Measurements from ENCODE around the gene SLC6A19. TPM values are rescaled to one million over a fixed set of nuclear protein-coding genes. Genes with fewer than 3 reads are reported as not detected.

SLC6A19 gene
- polyA plus RNA-seq, 4 donors: 56.3 to 199 (median 166) TPM

DNA sequence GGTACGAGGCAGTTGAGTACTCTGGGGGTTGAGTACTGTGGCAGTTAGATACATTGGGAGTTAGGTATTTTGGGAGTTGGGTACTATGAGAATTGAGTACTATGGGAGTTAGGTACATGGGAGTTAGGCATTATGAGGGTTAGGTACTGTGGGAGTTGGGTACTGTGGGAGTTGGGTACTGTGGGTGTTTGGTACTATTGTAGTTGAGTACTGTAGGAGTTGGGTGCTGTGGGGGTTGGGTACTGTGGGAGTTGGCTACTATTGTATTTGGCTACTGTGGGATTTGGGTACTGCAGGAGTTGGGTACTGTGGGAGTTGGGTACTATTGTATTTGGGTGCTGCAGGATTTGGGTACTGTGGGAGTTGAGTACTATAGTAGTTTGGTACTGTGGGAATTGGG is 4.8 kb upstream of the SLC6A19 start:
- DNase-seq: no peak
- Histone ChIP-seq H3K9me3 (ENCODE audit: control insufficient read depth in 2 of 2, insufficient read depth in 1 of 2, low read depth in 1 of 2, low read length in 1 of 2) (peaks cover 0 to 7% of the 10 kb centered on the region in 2 donors), H3K27ac (ENCODE audit: low read depth in 1 of 3, low read length in 2 of 3) (no peak overlapping the region), H3K36me3 (ENCODE audit: control insufficient read depth in 3 of 3, insufficient read depth in 2 of 3, low read depth in 1 of 3, low read length in 3 of 3) (peaks cover 0 to 11% (median 0%) of the 10 kb centered on the region in 3 donors), H3K27me3 (ENCODE audit: control insufficient read depth in 3 of 3, insufficient read depth in 3 of 3, low read length in 3 of 3) (peaks cover 0 to 2% (median 0%) of the 10 kb centered on the region in 3 donors), H3K4me1 (ENCODE audit: control insufficient read depth in 3 of 3, insufficient read depth in 2 of 3, low read depth in 1 of 3, low read length in 2 of 3) (peaks cover 0 to 27% (median 0%) of the 10 kb centered on the region in 3 donors), H3K4me3 (ENCODE audit: low read depth in 1 of 3, low read length in 3 of 3) (no peak overlapping the region)
- 72 to 93% (median 86%) methylated on average over 1 of the region's 1 CpG for WGBS, 3 donors
- no peak for FAIRE-seq

DNA sequence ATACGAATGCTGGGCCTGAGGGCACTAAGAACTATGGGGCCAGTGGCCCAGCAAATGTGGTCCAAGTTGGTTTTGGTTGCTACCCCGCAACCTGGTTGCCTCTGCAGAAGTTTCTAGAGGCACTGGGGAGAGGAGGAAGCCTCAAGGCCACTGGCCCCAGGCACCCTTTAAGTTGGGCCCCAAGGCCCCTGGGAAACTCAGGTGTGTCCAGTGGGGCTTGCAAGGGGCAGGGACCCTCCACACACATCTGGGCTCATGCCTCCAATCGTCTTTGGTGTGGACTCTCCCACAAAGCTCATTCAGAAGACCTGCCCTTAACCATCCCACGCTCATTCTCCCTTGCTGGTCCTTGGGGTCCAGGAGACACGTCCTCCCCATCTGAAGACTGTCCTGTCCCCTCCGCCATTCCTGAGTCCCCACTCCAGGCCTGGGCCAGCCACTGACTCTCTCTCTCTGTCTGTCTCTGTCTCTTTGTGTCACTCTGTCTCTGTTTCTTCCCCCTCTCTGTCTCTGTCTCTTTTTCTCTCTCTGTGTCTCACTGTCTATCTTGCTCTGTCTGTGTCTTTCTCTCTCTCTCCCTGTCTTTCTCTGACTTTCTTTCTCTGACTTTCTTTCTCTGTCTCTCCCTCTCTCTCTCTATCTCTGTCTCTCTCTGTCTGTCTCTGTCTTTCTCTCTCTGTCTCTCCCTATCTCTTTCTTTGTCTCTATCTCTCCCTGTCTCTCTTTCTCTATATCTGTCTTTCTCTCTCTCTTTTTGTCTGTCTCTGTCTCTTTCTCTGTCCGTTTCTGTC is 3.3 kb upstream of the SLC6A19 start:
- Histone ChIP-seq H3K9me3 (ENCODE audit: control insufficient read depth in 2 of 2, insufficient read depth in 1 of 2, low read depth in 1 of 2, low read length in 1 of 2) (peaks cover 0 to 17% of the 10 kb centered on the region in 2 donors), H3K36me3 (ENCODE audit: control insufficient read depth in 3 of 3, insufficient read depth in 2 of 3, low read depth in 1 of 3, low read length in 3 of 3) (peaks cover 0 to 26% (median 2%) of the 10 kb centered on the region in 3 donors), H3K4me1 (ENCODE audit: control insufficient read depth in 3 of 3, insufficient read depth in 2 of 3, low read depth in 1 of 3, low read length in 2 of 3) (peaks cover 0 to 30% (median 0%) of the 10 kb centered on the region in 3 donors), H3K27me3 (ENCODE audit: control insufficient read depth in 3 of 3, insufficient read depth in 3 of 3, low read length in 3 of 3) (no peaks in the 10 kb centered on the region), H3K27ac (ENCODE audit: low read depth in 1 of 3, low read length in 2 of 3) (no peak overlapping the region), H3K4me3 (ENCODE audit: low read depth in 1 of 3, low read length in 3 of 3) (no peak overlapping the region)
- 88 to 91% (median 89%) methylated on average over 7 of the region's 7 CpGs for WGBS, 3 donors
- DNase-seq (no peak), FAIRE-seq (no peak)

DNA sequence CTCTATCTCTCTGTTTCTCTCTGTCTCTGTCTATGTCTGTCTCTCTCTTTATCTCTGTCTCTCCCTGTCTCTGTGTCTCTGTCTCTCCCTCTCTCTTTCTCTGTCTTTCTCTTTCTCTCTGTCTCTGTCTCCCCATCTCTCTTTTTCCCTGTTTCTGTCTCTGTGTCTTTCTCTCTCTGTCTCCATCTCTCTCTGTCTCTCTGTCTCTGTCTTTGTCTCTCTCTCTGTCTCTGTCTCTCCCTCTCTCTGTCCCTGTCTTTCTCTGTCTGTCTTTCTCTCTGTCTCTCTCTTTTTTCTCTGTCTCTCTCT is 2.1 kb upstream of the SLC6A19 start:
- Histone ChIP-seq H3K9me3 (ENCODE audit: control insufficient read depth in 2 of 2, insufficient read depth in 1 of 2, low read depth in 1 of 2, low read length in 1 of 2) (peaks cover 0 to 17% of the 10 kb centered on the region in 2 donors), H3K27me3 (ENCODE audit: control insufficient read depth in 3 of 3, insufficient read depth in 3 of 3, low read length in 3 of 3) (no peaks in the 10 kb centered on the region), H3K27ac (ENCODE audit: low read depth in 1 of 3, low read length in 2 of 3) (peak overlapping the region in 2 of 3 donors; percentile 27 to 85), H3K4me3 (ENCODE audit: low read depth in 1 of 3, low read length in 3 of 3) (no peak overlapping the region), H3K36me3 (ENCODE audit: control insufficient read depth in 3 of 3, insufficient read depth in 2 of 3, low read depth in 1 of 3, low read length in 3 of 3) (peaks cover 0 to 36% (median 2%) of the 10 kb centered on the region in 3 donors), H3K4me1 (ENCODE audit: control insufficient read depth in 3 of 3, insufficient read depth in 2 of 3, low read depth in 1 of 3, low read length in 2 of 3) (peaks cover 0 to 39% (median 0%) of the 10 kb centered on the region in 3 donors)
- FAIRE-seq: no peak
- DNase-seq: no peak

- H3K36me3 ChIP-seq (ENCODE audit: control insufficient read depth in 3 of 3, insufficient read depth in 2 of 3, low read depth in 1 of 3, low read length in 3 of 3): peaks cover 0 to 41% (median 2%) of the 10 kb centered on the region in 3 donors
- H3K4me3 ChIP-seq (ENCODE audit: low read depth in 1 of 3, low read length in 3 of 3): peak overlapping the region in 2 of 3 donors; percentile 79 to 84
- DNase-seq: peak; percentile 91 to 95
- H3K27me3 ChIP-seq (ENCODE audit: control insufficient read depth in 3 of 3, insufficient read depth in 3 of 3, low read length in 3 of 3): no peaks in the 10 kb centered on the region
- no peak for FAIRE-seq
- peaks cover 0 to 44% (median 0%) of the 10 kb centered on the region in 3 donors for H3K4me1 ChIP-seq (ENCODE audit: control insufficient read depth in 3 of 3, insufficient read depth in 2 of 3, low read depth in 1 of 3, low read length in 2 of 3)
- H3K9me3 ChIP-seq (ENCODE audit: control insufficient read depth in 2 of 2, insufficient read depth in 1 of 2, low read depth in 1 of 2, low read length in 1 of 2): peaks cover 0 to 17% of the 10 kb centered on the region in 2 donors
- H3K27ac ChIP-seq (ENCODE audit: low read depth in 1 of 3, low read length in 2 of 3): peak overlapping the region; percentile 62 to 99 (median 96)
- WGBS, 3 donors: 12 to 43% (median 32%) methylated on average over 26 of the region's 26 CpGs
Observed at GRCh38 chr5:1199649-1200494, 1.5 kb upstream of the SLC6A19 start.

GRCh38 chr5:1200495-1201326 is 684 bp upstream of the SLC6A19 start:
- Histone ChIP-seq H3K4me1 (ENCODE audit: control insufficient read depth in 3 of 3, insufficient read depth in 2 of 3, low read depth in 1 of 3, low read length in 2 of 3) (peaks cover 0 to 53% (median 0%) of the 10 kb centered on the region in 3 donors), H3K4me3 (ENCODE audit: low read depth in 1 of 3, low read length in 3 of 3) (peak overlapping the region in 2 of 3 donors; percentile 79 to 84), H3K27me3 (ENCODE audit: control insufficient read depth in 3 of 3, insufficient read depth in 3 of 3, low read length in 3 of 3) (no peaks in the 10 kb centered on the region), H3K36me3 (ENCODE audit: control insufficient read depth in 3 of 3, insufficient read depth in 2 of 3, low read depth in 1 of 3, low read length in 3 of 3) (peaks cover 0 to 47% (median 4%) of the 10 kb centered on the region in 3 donors), H3K9me3 (ENCODE audit: control insufficient read depth in 2 of 2, insufficient read depth in 1 of 2, low read depth in 1 of 2, low read length in 1 of 2) (peaks cover 0 to 17% of the 10 kb centered on the region in 2 donors), H3K27ac (ENCODE audit: low read depth in 1 of 3, low read length in 2 of 3) (peak overlapping the region; percentile 62 to 99 (median 96))
- FAIRE-seq (no peak), DNase-seq (peak; percentile 37 to 59)
- WGBS, 3 donors: 24 to 57% (median 33%) methylated on average over 28 of the region's 28 CpGs

GRCh38 chr5:1202026-1202797 is 817 bp downstream of the SLC6A19 start:
- Histone ChIP-seq H3K4me1 (ENCODE audit: control insufficient read depth in 3 of 3, insufficient read depth in 2 of 3, low read depth in 1 of 3, low read length in 2 of 3) (peaks cover 0 to 64% (median 2%) of the 10 kb centered on the region in 3 donors), H3K27me3 (ENCODE audit: control insufficient read depth in 3 of 3, insufficient read depth in 3 of 3, low read length in 3 of 3) (no peaks in the 10 kb centered on the region), H3K27ac (ENCODE audit: low read depth in 1 of 3, low read length in 2 of 3) (peak overlapping the region; percentile 77 to 96 (median 93)), H3K4me3 (ENCODE audit: low read depth in 1 of 3, low read length in 3 of 3) (peak overlapping the region in 2 of 3 donors; percentile 79 to 84), H3K36me3 (ENCODE audit: control insufficient read depth in 3 of 3, insufficient read depth in 2 of 3, low read depth in 1 of 3, low read length in 3 of 3) (peaks cover 3 to 60% (median 5%) of the 10 kb centered on the region in 3 donors), H3K9me3 (ENCODE audit: control insufficient read depth in 2 of 2, insufficient read depth in 1 of 2, low read depth in 1 of 2, low read length in 1 of 2) (peaks cover 0 to 13% of the 10 kb centered on the region in 2 donors)
- 19 to 64% (median 58%) methylated on average over 26 of the region's 26 CpGs for WGBS, 3 donors
- DNase-seq (peak in 1 of 2 donors; percentile 72), FAIRE-seq (no peak)

GRCh38 chr5:1202798-1203185 is 1.4 kb downstream of the SLC6A19 start:
- Histone ChIP-seq H3K4me1 (ENCODE audit: control insufficient read depth in 3 of 3, insufficient read depth in 2 of 3, low read depth in 1 of 3, low read length in 2 of 3) (peaks cover 0 to 70% (median 2%) of the 10 kb centered on the region in 3 donors), H3K4me3 (ENCODE audit: low read depth in 1 of 3, low read length in 3 of 3) (peak overlapping the region in 2 of 3 donors; percentile 79 to 84), H3K27me3 (ENCODE audit: control insufficient read depth in 3 of 3, insufficient read depth in 3 of 3, low read length in 3 of 3) (no peaks in the 10 kb centered on the region), H3K9me3 (ENCODE audit: control insufficient read depth in 2 of 2, insufficient read depth in 1 of 2, low read depth in 1 of 2, low read length in 1 of 2) (peaks cover 0 to 10% of the 10 kb centered on the region in 2 donors), H3K27ac (ENCODE audit: low read depth in 1 of 3, low read length in 2 of 3) (peak overlapping the region in 2 of 3 donors; percentile 93 to 96), H3K36me3 (ENCODE audit: control insufficient read depth in 3 of 3, insufficient read depth in 2 of 3, low read depth in 1 of 3, low read length in 3 of 3) (peaks cover 3 to 63% (median 9%) of the 10 kb centered on the region in 3 donors)
- 36 to 73% (median 67%) methylated on average over 7 of the region's 7 CpGs for WGBS, 3 donors
- no peak for FAIRE-seq
- no peak for DNase-seq
